Measurements from ENCODE around the gene TMEM219. TPM values are rescaled to one million over a fixed set of nuclear protein-coding genes. Genes with fewer than 3 reads are reported as not detected.

The TMEM219 gene
- total RNA-seq, 2 donors from 2014 or later, result 122 to 136 TPM

- Mint-ChIP-seq H3K36me3 (ENCODE audit: low read depth) (peaks cover 44% of the 10 kb centered on the region), H3K4me1 (peaks cover 5% of the 10 kb centered on the region), H3K27ac (no peak overlapping the region), H3K9me3 (no peaks in the 10 kb centered on the region), H3K4me3 (no peak overlapping the region), H3K27me3 (ENCODE audit: insufficient read depth) (no peaks in the 10 kb centered on the region)
- Histone ChIP-seq H3K27ac (ENCODE audit: low read depth, low read length) (no peak overlapping the region), H3K27me3 (ENCODE audit: control insufficient read depth, insufficient read depth, low read length, poor library complexity, severe bottlenecking) (no peaks in the 10 kb centered on the region), H3K9me3 (ENCODE audit: control insufficient read depth, low read length) (no peaks in the 10 kb centered on the region), H3K4me3 (ENCODE audit: low read length) (no peak overlapping the region), H3K36me3 (ENCODE audit: control insufficient read depth, insufficient read depth, low read length) (peaks cover 60% of the 10 kb centered on the region), H3K4me1 (ENCODE audit: control insufficient read depth, insufficient read depth, low read length) (no peaks in the 10 kb centered on the region), H3K9ac (ENCODE audit: extremely low read depth, low read length, poor library complexity, severe bottlenecking) (no peak overlapping the region)
- 95% methylated on average over 5 to 6 of the region's 6 CpGs for WGBS, 2 experiments (ENCODE audit: insufficient coverage in 1 of 2, insufficient read length in 1 of 2)
- no peak for DNase-seq
- no peak for TF ChIP-seq CTCF (conservative IDR thresholded peaks at IDR 0.05)
These were observed 41.4 kb upstream of the TMEM219 start for GRCh38 chr16:29920288-29921033.

GRCh38 chr16:29921034-29921385 is 40.9 kb upstream of the TMEM219 start:
- peaks cover 55% of the 10 kb centered on the region for H3K36me3 ChIP-seq (ENCODE audit: control insufficient read depth, insufficient read depth, low read length)
- H3K27ac ChIP-seq (ENCODE audit: low read depth, low read length), result no peak overlapping the region
- Mint-ChIP-seq H3K27me3 (ENCODE audit: insufficient read depth) (no peaks in the 10 kb centered on the region), H3K27ac (no peak overlapping the region), H3K4me3 (no peak overlapping the region), H3K9me3 (no peaks in the 10 kb centered on the region), H3K36me3 (ENCODE audit: low read depth) (peaks cover 39% of the 10 kb centered on the region), H3K4me1 (peaks cover 5% of the 10 kb centered on the region)
- H3K4me3 ChIP-seq (ENCODE audit: low read length), result no peak overlapping the region
- H3K4me1 ChIP-seq (ENCODE audit: control insufficient read depth, insufficient read depth, low read length), result no peaks in the 10 kb centered on the region
- no peak for TF ChIP-seq CTCF (conservative IDR thresholded peaks at IDR 0.05)
- H3K27me3 ChIP-seq (ENCODE audit: control insufficient read depth, insufficient read depth, low read length, poor library complexity, severe bottlenecking), result no peaks in the 10 kb centered on the region
- no peak for DNase-seq
- no peaks in the 10 kb centered on the region for H3K9me3 ChIP-seq (ENCODE audit: control insufficient read depth, low read length)
- WGBS, 2 experiments (ENCODE audit: insufficient coverage in 1 of 2, insufficient read length in 1 of 2), result 97 to 100% methylated on average over 3 of the region's 3 CpGs
- H3K9ac ChIP-seq (ENCODE audit: extremely low read depth, low read length, poor library complexity, severe bottlenecking), result no peak overlapping the region

DNA sequence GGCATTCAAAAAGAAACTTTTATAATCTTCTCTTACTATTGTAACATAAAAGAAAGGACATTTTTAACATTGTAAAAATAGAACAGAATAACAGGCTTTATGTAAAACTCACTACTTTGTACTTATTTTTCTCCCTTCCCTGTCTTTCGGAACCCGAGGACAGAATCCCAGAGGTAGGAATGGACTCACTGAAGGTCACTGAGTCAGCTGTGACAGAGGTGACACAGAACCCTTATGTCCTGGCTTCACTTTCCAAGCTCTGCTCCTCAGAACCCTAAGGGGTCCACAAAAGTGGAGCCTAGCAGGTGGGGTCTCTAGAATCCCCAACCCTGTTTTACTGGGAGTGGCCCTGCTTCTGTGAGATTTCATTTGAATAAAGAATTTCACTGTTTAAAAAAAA is 39.6 kb upstream of the TMEM219 start:
- no peak overlapping the region for H3K9ac ChIP-seq (ENCODE audit: extremely low read depth, low read length, poor library complexity, severe bottlenecking)
- H3K9me3 ChIP-seq (ENCODE audit: control insufficient read depth, low read length), result no peaks in the 10 kb centered on the region
- H3K4me1 ChIP-seq (ENCODE audit: control insufficient read depth, insufficient read depth, low read length), result peaks cover 5% of the 10 kb centered on the region
- H3K27me3 Mint-ChIP-seq (ENCODE audit: insufficient read depth), result no peaks in the 10 kb centered on the region
- peaks cover 13% of the 10 kb centered on the region for H3K4me1 Mint-ChIP-seq
- no peak overlapping the region for H3K4me3 ChIP-seq (ENCODE audit: low read length)
- no peak overlapping the region for H3K27ac Mint-ChIP-seq
- H3K27ac ChIP-seq (ENCODE audit: low read depth, low read length), result no peak overlapping the region
- 95 to 100% methylated on average over 2 of the region's 2 CpGs for WGBS, 2 experiments (ENCODE audit: insufficient coverage in 1 of 2, insufficient read length in 1 of 2)
- H3K4me3 Mint-ChIP-seq, result no peak overlapping the region
- no peak for TF ChIP-seq CTCF (conservative IDR thresholded peaks at IDR 0.05)
- peaks cover 28% of the 10 kb centered on the region for H3K36me3 Mint-ChIP-seq (ENCODE audit: low read depth)
- no peak for DNase-seq
- no peaks in the 10 kb centered on the region for H3K27me3 ChIP-seq (ENCODE audit: control insufficient read depth, insufficient read depth, low read length, poor library complexity, severe bottlenecking)
- H3K36me3 ChIP-seq (ENCODE audit: control insufficient read depth, insufficient read depth, low read length), result peaks cover 47% of the 10 kb centered on the region
- no peaks in the 10 kb centered on the region for H3K9me3 Mint-ChIP-seq
